ENCODE results near the gene PIKFYVE.

Gene PIKFYVE

GRCh38 chr2:208245746-208246145 is 20.3 kb upstream of the PIKFYVE start (continued):
- TF ChIP-seq HIC1 (tag by site-specific recombination; IDR thresholded peaks at IDR 0.05) = no peak
- TF ChIP-seq HOXA7 (CRISPR knock-in tag; IDR thresholded peaks at IDR 0.05; ENCODE audit: borderline replicate concordance) = no peak
- TF ChIP-seq ZNF664 (tag by site-specific recombination; IDR thresholded peaks at IDR 0.05) = no peak
- no peak for TF ChIP-seq ZNF174 (tag by site-specific recombination; IDR thresholded peaks at IDR 0.05)
- no peak for TF ChIP-seq ZBTB17 (tag by site-specific recombination; IDR thresholded peaks at IDR 0.05)
- no peak for TF ChIP-seq ZNF169 (tag by site-specific recombination; IDR thresholded peaks at IDR 0.05)
- no peak for TF ChIP-seq ZNF645 (tag by site-specific recombination; IDR thresholded peaks at IDR 0.05)
- TF ChIP-seq ZNF426 (tag by site-specific recombination; IDR thresholded peaks at IDR 0.05) = no peak

GRCh38 chr2:208248601-208249000 is 17.5 kb upstream of the PIKFYVE start:
- Histone ChIP-seq H3K4me3 (ENCODE audit: low read depth, low read length) (no peak overlapping the region), H3K4me1 (ENCODE audit: control insufficient read depth, insufficient read depth, low read length) (0 out of 2 replicates have a peak, but pooled peaks cover 2% of the 10 kb centered on the region), H3K27ac (ENCODE audit: extremely low read depth, low read depth, low read length) (no peak overlapping the region), H3K36me3 (ENCODE audit: control insufficient read depth in 2 of 2, insufficient read depth in 1 of 2, low read length in 2 of 2) (peaks cover 29 to 82% of the 10 kb centered on the region in 2 experiments), H3K9me3 (ENCODE audit: control insufficient read depth, insufficient read depth, low read depth, low read length) (no peaks in the 10 kb centered on the region)
- POLR2A ChIA-PET = interaction anchor here (0.6 kb wide), 1 partner anchor 10 kb away, joined by 4 read pairs; no protein-coding TSS in a partner anchor
- CTCF ChIA-PET = interaction anchor here (0.9 to 1.4 kb wide), 2 partner anchors 9 to 74 kb away, joined by 3 to 5 read pairs; no protein-coding TSS in a partner anchor
- no peak for TF ChIP-seq GLI2 (tag by site-specific recombination; IDR thresholded peaks at IDR 0.05; ENCODE audit: borderline replicate concordance, low read depth)
- TF ChIP-seq ZNF701 (tag by site-specific recombination; IDR thresholded peaks at IDR 0.05) = no peak
- TF ChIP-seq HOXC10 (CRISPR knock-in tag; IDR thresholded peaks at IDR 0.05) = no peak
- TF ChIP-seq SETDB1 (IDR thresholded peaks at IDR 0.05; ENCODE audit: insufficient read length, low read length) = no peak
- no peak for TF ChIP-seq ZNF292 (tag by site-specific recombination; IDR thresholded peaks at IDR 0.05; ENCODE audit: borderline replicate concordance, low read depth)
- TF ChIP-seq ZBTB17 (tag by site-specific recombination; IDR thresholded peaks at IDR 0.05) = no peak
- TF ChIP-seq SP7 (tag by site-specific recombination; IDR thresholded peaks at IDR 0.05) = no peak
- no peak for TF ChIP-seq ZNF654 (tag by site-specific recombination; IDR thresholded peaks at IDR 0.05; ENCODE audit: low read depth)
- TF ChIP-seq ZBTB44 (tag by site-specific recombination; IDR thresholded peaks at IDR 0.05) = no peak
- no peak for TF ChIP-seq ZBTB49 (tag by site-specific recombination; IDR thresholded peaks at IDR 0.05; ENCODE audit: low read depth)
- TF ChIP-seq KLF10 (tag by site-specific recombination; IDR thresholded peaks at IDR 0.05) = no peak
- TF ChIP-seq GLI4 (tag by site-specific recombination; IDR thresholded peaks at IDR 0.05) = no peak
- TF ChIP-seq TCF7L2 (IDR thresholded peaks at IDR 0.05; ENCODE audit: borderline replicate concordance, low read depth, low read length) = no peak
- no peak for TF ChIP-seq ZNF639 (tag by site-specific recombination; IDR thresholded peaks at IDR 0.05)
- TF ChIP-seq ZSCAN5A (tag by site-specific recombination; IDR thresholded peaks at IDR 0.05) = no peak
- TF ChIP-seq ZBTB11 (tag by site-specific recombination; conservative IDR thresholded peaks at IDR 0.05; ENCODE audit: low read depth) = no peak
